ENCODE results near the gene ECHDC3. TPM values are rescaled to one million over a fixed set of nuclear protein-coding genes. Genes with fewer than 3 reads are reported as not detected.

The ECHDC3 gene
- total and polyA plus RNA-seq, 2 of the 13 experiments (the other 11 are each of a cell fraction or from before 2014, with no cell fraction given): not detected

DNA sequence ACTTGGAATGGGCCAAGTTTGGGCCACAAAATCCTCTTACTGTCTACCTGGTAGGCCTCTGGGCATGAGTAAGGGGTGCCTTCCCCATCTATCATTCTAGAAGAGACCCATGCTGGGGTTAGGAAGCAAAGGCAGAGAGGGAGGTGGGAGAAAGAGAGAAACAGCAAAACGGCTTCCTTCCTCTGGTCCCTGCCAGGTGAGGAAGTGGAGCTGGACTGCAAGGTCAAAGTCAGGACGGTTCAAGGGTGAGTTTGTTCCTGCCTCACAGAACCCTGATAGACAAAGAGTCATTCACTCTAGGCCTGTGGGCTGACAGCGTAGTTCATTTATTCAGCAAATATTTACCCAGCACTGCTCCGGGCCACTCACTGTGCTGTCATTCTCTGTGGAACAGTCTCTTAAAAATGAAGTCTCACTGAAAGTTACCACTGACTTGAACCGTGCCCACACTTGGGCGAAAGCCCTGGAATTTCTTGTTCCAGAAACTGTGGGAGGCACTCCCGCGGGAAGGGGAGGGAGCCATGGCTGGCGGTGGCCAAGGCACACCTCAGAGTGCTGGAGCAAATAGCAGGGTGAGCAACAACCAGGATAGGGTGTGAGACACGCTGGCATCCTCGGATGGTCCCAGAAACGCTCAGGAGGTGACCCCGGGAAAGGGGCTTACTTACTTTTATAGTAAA is 26.2 kb upstream of the ECHDC3 start (continued):
- TF ChIP-seq, protein P1, sequence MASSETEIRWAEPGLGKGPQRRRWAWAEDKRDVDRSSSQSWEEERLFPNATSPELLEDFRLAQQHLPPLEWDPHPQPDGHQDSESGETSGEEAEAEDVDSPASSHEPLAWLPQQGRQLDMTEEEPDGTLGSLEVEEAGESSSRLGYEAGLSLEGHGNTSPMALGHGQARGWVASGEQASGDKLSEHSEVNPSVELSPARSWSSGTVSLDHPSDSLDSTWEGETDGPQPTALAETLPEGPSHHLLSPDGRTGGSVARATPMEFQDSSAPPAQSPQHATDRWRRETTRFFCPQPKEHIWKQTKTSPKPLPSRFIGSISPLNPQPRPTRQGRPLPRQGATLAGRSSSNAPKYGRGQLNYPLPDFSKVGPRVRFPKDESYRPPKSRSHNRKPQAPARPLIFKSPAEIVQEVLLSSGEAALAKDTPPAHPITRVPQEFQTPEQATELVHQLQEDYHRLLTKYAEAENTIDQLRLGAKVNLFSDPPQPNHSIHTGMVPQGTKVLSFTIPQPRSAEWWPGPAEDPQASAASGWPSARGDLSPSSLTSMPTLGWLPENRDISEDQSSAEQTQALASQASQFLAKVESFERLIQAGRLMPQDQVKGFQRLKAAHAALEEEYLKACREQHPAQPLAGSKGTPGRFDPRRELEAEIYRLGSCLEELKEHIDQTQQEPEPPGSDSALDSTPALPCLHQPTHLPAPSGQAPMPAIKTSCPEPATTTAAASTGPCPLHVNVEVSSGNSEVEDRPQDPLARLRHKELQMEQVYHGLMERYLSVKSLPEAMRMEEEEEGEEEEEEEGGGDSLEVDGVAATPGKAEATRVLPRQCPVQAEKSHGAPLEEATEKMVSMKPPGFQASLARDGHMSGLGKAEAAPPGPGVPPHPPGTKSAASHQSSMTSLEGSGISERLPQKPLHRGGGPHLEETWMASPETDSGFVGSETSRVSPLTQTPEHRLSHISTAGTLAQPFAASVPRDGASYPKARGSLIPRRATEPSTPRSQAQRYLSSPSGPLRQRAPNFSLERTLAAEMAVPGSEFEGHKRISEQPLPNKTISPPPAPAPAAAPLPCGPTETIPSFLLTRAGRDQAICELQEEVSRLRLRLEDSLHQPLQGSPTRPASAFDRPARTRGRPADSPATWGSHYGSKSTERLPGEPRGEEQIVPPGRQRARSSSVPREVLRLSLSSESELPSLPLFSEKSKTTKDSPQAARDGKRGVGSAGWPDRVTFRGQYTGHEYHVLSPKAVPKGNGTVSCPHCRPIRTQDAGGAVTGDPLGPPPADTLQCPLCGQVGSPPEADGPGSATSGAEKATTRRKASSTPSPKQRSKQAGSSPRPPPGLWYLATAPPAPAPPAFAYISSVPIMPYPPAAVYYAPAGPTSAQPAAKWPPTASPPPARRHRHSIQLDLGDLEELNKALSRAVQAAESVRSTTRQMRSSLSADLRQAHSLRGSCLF (CRISPR knock-in tag; IDR thresholded peaks at IDR 0.05; ENCODE audit: borderline replicate concordance): no peak
- TF ChIP-seq, protein P2, sequence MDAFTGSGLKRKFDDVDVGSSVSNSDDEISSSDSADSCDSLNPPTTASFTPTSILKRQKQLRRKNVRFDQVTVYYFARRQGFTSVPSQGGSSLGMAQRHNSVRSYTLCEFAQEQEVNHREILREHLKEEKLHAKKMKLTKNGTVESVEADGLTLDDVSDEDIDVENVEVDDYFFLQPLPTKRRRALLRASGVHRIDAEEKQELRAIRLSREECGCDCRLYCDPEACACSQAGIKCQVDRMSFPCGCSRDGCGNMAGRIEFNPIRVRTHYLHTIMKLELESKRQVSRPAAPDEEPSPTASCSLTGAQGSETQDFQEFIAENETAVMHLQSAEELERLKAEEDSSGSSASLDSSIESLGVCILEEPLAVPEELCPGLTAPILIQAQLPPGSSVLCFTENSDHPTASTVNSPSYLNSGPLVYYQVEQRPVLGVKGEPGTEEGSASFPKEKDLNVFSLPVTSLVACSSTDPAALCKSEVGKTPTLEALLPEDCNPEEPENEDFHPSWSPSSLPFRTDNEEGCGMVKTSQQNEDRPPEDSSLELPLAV (CRISPR knock-in tag; conservative IDR thresholded peaks at IDR 0.05; ENCODE audit: low read depth): no peak
- TF ChIP-seq, protein P3, sequence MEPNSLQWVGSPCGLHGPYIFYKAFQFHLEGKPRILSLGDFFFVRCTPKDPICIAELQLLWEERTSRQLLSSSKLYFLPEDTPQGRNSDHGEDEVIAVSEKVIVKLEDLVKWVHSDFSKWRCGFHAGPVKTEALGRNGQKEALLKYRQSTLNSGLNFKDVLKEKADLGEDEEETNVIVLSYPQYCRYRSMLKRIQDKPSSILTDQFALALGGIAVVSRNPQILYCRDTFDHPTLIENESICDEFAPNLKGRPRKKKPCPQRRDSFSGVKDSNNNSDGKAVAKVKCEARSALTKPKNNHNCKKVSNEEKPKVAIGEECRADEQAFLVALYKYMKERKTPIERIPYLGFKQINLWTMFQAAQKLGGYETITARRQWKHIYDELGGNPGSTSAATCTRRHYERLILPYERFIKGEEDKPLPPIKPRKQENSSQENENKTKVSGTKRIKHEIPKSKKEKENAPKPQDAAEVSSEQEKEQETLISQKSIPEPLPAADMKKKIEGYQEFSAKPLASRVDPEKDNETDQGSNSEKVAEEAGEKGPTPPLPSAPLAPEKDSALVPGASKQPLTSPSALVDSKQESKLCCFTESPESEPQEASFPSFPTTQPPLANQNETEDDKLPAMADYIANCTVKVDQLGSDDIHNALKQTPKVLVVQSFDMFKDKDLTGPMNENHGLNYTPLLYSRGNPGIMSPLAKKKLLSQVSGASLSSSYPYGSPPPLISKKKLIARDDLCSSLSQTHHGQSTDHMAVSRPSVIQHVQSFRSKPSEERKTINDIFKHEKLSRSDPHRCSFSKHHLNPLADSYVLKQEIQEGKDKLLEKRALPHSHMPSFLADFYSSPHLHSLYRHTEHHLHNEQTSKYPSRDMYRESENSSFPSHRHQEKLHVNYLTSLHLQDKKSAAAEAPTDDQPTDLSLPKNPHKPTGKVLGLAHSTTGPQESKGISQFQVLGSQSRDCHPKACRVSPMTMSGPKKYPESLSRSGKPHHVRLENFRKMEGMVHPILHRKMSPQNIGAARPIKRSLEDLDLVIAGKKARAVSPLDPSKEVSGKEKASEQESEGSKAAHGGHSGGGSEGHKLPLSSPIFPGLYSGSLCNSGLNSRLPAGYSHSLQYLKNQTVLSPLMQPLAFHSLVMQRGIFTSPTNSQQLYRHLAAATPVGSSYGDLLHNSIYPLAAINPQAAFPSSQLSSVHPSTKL (CRISPR knock-in tag; IDR thresholded peaks at IDR 0.05): peak; percentile 97
- TF ChIP-seq ZMYM3 (CRISPR knock-in tag; IDR thresholded peaks at IDR 0.05) (peak; percentile 87), KLF9 (CRISPR knock-in tag; IDR thresholded peaks at IDR 0.05; ENCODE audit: low read depth) (no peak), FOXP1 (IDR thresholded peaks at IDR 0.05) (no peak), FOXP1 (CRISPR knock-in tag; IDR thresholded peaks at IDR 0.05) (peak; percentile 73), CEBPB (IDR thresholded peaks at IDR 0.05; ENCODE audit: borderline replicate concordance, low read depth, low read length) (no peak), NKX3-1 (CRISPR knock-in tag; IDR thresholded peaks at IDR 0.05) (no peak; the same call in 1 of the 2 replicates), ZNF674 (CRISPR knock-in tag; IDR thresholded peaks at IDR 0.05; ENCODE audit: low read depth) (no peak), ZNF83 (CRISPR knock-in tag; IDR thresholded peaks at IDR 0.05; ENCODE audit: borderline replicate concordance) (no peak), ZNF652 (CRISPR knock-in tag; IDR thresholded peaks at IDR 0.05; ENCODE audit: borderline replicate concordance, low read depth) (no peak; the same call in 1 of the 2 replicates), KDM4B (CRISPR knock-in tag; IDR thresholded peaks at IDR 0.05) (peak; percentile 81; the same call in 1 of the 2 replicates), TOE1 (CRISPR knock-in tag; IDR thresholded peaks at IDR 0.05) (no peak)
- TF ChIP-seq, protein P4, sequence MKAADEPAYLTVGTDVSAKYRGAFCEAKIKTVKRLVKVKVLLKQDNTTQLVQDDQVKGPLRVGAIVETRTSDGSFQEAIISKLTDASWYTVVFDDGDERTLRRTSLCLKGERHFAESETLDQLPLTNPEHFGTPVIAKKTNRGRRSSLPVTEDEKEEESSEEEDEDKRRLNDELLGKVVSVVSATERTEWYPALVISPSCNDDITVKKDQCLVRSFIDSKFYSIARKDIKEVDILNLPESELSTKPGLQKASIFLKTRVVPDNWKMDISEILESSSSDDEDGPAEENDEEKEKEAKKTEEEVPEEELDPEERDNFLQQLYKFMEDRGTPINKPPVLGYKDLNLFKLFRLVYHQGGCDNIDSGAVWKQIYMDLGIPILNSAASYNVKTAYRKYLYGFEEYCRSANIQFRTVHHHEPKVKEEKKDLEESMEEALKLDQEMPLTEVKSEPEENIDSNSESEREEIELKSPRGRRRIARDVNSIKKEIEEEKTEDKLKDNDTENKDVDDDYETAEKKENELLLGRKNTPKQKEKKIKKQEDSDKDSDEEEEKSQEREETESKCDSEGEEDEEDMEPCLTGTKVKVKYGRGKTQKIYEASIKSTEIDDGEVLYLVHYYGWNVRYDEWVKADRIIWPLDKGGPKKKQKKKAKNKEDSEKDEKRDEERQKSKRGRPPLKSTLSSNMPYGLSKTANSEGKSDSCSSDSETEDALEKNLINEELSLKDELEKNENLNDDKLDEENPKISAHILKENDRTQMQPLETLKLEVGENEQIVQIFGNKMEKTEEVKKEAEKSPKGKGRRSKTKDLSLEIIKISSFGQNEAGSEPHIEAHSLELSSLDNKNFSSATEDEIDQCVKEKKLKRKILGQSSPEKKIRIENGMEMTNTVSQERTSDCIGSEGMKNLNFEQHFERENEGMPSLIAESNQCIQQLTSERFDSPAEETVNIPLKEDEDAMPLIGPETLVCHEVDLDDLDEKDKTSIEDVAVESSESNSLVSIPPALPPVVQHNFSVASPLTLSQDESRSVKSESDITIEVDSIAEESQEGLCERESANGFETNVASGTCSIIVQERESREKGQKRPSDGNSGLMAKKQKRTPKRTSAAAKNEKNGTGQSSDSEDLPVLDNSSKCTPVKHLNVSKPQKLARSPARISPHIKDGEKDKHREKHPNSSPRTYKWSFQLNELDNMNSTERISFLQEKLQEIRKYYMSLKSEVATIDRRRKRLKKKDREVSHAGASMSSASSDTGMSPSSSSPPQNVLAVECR (CRISPR knock-in tag; IDR thresholded peaks at IDR 0.05; ENCODE audit: borderline replicate concordance): peak; percentile 83; the same call in 1 of the 2 replicates

Measured in HepG2 (cell line).